Activated CD8-positive, alpha-beta T cell treated with anti-CD3 and anti-CD28 coated beads for 36 hours (primary cell): ENCODE results near the gene KCND1. TPM values are rescaled to one million over a fixed set of nuclear protein-coding genes. Genes with fewer than 3 reads are reported as not detected.

Experiments
- ATAC-seq: fragments of 200-7000 bp; cut with Tn5 transposase; one replicate; pipeline ENCODE4 v1.10.0; 2021; ENCODE audit warnings: mild to moderate bottlenecking, moderate library complexity
- CTCF ChIA-PET: fragments of 350-600 bp; sonication (Branson Sonifier 250); formaldehyde crosslinking; loops from one replicate; lab custom pipeline; 2021; ENCODE audit warnings: antibody characterized with exemption; lab: Charles Lee
- POLR2A ChIA-PET: fragments of 350-600 bp; sonication (Branson Sonifier 250); formaldehyde crosslinking; loops from one replicate; lab custom pipeline; 2021; ENCODE audit warnings: antibody characterized with exemption; lab: Charles Lee
- DNase-seq: peaks from one replicate; pipeline ENCODE4 v3.0.0-alpha.2; 2020
- H3K27ac Mint-ChIP-seq: one replicate; pipeline ENCODE4 v1.8.0; 2021; ENCODE audit warnings: mild to moderate bottlenecking, mixed read lengths
- H3K27me3 Mint-ChIP-seq: one replicate; pipeline ENCODE4 v1.8.0; 2021; ENCODE audit warnings: mixed read lengths
- H3K36me3 Mint-ChIP-seq: one replicate; pipeline ENCODE4 v1.8.0; 2021; ENCODE audit warnings: low read depth, mixed read lengths
- H3K4me1 Mint-ChIP-seq: one replicate; pipeline ENCODE4 v1.8.0; 2021; ENCODE audit warnings: low read depth, mixed read lengths
- H3K4me3 Mint-ChIP-seq: one replicate; pipeline ENCODE4 v1.8.0; 2021; ENCODE audit warnings: mild to moderate bottlenecking, moderate library complexity, mixed read lengths
- H3K9me3 Mint-ChIP-seq: one replicate; pipeline ENCODE4 v1.8.0; 2021; ENCODE audit warnings: mixed read lengths
- CTCF ChIP-seq: fragments of 200-600 bp; IDR thresholded peaks from one replicate; pipeline ENCODE4 v1.8.0; 2022; ENCODE audit warnings: antibody characterized with exemption, mild to moderate bottlenecking
- intact Hi-C: fragments of 100-400 bp; cut with micrococcal nuclease; formaldehyde crosslinking; loops from one replicate; pipeline ENCODE4 v1.10.0; 2022
- total RNA-seq, 2 experiments: library from RNA; stranded (reverse); gene quantifications; one replicate each; pipeline ENCODE4 v1.2.3, GENCODE V29; 2021

Gene KCND1
- total RNA-seq, 2 experiments from 2014 or later: 2.5 to 2.6 TPM

- DNase-seq: peak; percentile 52
- POLR2A ChIA-PET: interaction anchor here (8.2 kb wide), 1 partner anchor 15 kb away, joined by 172 read pairs; no protein-coding TSS in a partner anchor
These were observed 47.4 kb downstream of the KCND1 start for GRCh38 chrX:48924270-48924669.

GRCh38 chrX:48923771-48924170 is 47.9 kb downstream of the KCND1 start:
- Mint-ChIP-seq H3K36me3 (peaks cover 35% of the 10 kb centered on the region), H3K9me3 (no peaks in the 10 kb centered on the region), H3K27me3 (no peaks in the 10 kb centered on the region), H3K4me3 (no peak overlapping the region), H3K27ac (peak overlapping the region; percentile 81), H3K4me1 (peaks cover 53% of the 10 kb centered on the region)
- CTCF ChIA-PET: no interaction called here
- no peak for TF ChIP-seq CTCF
- intact Hi-C loops: no loop called here
- POLR2A ChIA-PET: interaction anchor here (8.2 kb wide), 1 partner anchor 16 kb away, joined by 172 read pairs; no protein-coding TSS in a partner anchor
- no peak for ATAC-seq
- no peak for DNase-seq

More at GRCh38 chrX:48924270-48924669, 47.4 kb downstream of the KCND1 start:
- Mint-ChIP-seq H3K36me3 (peaks cover 33% of the 10 kb centered on the region), H3K9me3 (no peaks in the 10 kb centered on the region), H3K4me3 (no peak overlapping the region), H3K27me3 (no peaks in the 10 kb centered on the region), H3K4me1 (peaks cover 53% of the 10 kb centered on the region), H3K27ac (peak overlapping the region; percentile 81)
- TF ChIP-seq CTCF: no peak
- CTCF ChIA-PET: no interaction called here
- intact Hi-C loops: no loop called here
- no peak for ATAC-seq

- H3K4me1 Mint-ChIP-seq: peaks cover 46% of the 10 kb centered on the region
- intact Hi-C loops: no loop called here
These were observed 50.9 kb downstream of the KCND1 start for GRCh38 chrX:48920718-48921104.

GRCh38 chrX:48919947-48920717 is 51.5 kb downstream of the KCND1 start:
- intact Hi-C loops: loop anchor here (1.0 kb wide), 1 partner anchor 17 kb away; no protein-coding TSS in a partner anchor
- Mint-ChIP-seq H3K9me3 (no peaks in the 10 kb centered on the region), H3K36me3 (peaks cover 61% of the 10 kb centered on the region), H3K27me3 (no peaks in the 10 kb centered on the region), H3K4me3 (peak overlapping the region; percentile 96), H3K27ac (peak overlapping the region; percentile 98), H3K4me1 (peaks cover 41% of the 10 kb centered on the region)
- no peak for TF ChIP-seq CTCF
- ChIA-PET POLR2A (interaction anchor here (0.8 to 8.2 kb wide), 7 partner anchors 8 to 19 kb away, joined by 3 to 172 read pairs (median 5); partner anchors contain the start of gene SLC35A2), CTCF (interaction anchor here (0.8 to 1.0 kb wide), 3 partner anchors 15 to 26 kb away, joined by 3 to 4 read pairs (median 4); no protein-coding TSS in a partner anchor)
- ATAC-seq (peak; percentile 14), DNase-seq (peak; percentile 59)

More at GRCh38 chrX:48920718-48921104, 50.9 kb downstream of the KCND1 start:
- Mint-ChIP-seq H3K36me3 (peaks cover 61% of the 10 kb centered on the region), H3K27me3 (no peaks in the 10 kb centered on the region), H3K4me3 (peak overlapping the region; percentile 96), H3K9me3 (no peaks in the 10 kb centered on the region), H3K27ac (peak overlapping the region; percentile 98)
- DNase-seq: no peak
- CTCF ChIA-PET: interaction anchor here (0.8 kb wide), 1 partner anchor 25 kb away, joined by 3 read pairs; no protein-coding TSS in a partner anchor
- ATAC-seq: no peak
- POLR2A ChIA-PET: interaction anchor here (0.8 to 8.2 kb wide), 5 partner anchors 9 to 19 kb away, joined by 3 to 172 read pairs (median 7); partner anchors contain the start of gene SLC35A2
- no peak for TF ChIP-seq CTCF
